Liver (tissue), 9 donors: ENCODE results near the gene ZNF689. TPM values are rescaled to one million over a fixed set of nuclear protein-coding genes. Genes with fewer than 3 reads are reported as not detected.

Source experiments
- DNase-seq: peaks from one replicate; pipeline ENCODE4 v3.0.0-alpha.2; 2017; ENCODE audit warnings: low spot score
- H3K27ac ChIP-seq, 2 donors: one replicate each; pipeline ENCODE4 v1.7.0; 2013; ENCODE audit warnings: inconsistent platforms in 2 of 2, low read length in 2 of 2, control low read depth in 1 of 2, low read depth in 1 of 2, mild to moderate bottlenecking in 1 of 2
- H3K27me3 ChIP-seq, 4 donors: one replicate each; pipeline versions ENCODE4 v1.6.1 to v1.7.0; 2013; ENCODE audit warnings: low read length in 3 of 4, inconsistent platforms in 1 of 4, mild to moderate bottlenecking in 1 of 4, moderate library complexity in 1 of 4; ENCODE audit not compliant: control insufficient read depth in 4 of 4, insufficient read depth in 4 of 4
- H3K36me3 ChIP-seq, 4 donors: one replicate each; pipeline versions ENCODE4 v1.6.1 to v1.7.0; 2013; ENCODE audit warnings: low read length in 3 of 4, mild to moderate bottlenecking in 3 of 4, low read depth in 1 of 4, moderate library complexity in 1 of 4; ENCODE audit not compliant: control insufficient read depth in 4 of 4, insufficient read depth in 3 of 4
- H3K4me1 ChIP-seq, 4 donors: one replicate each; pipeline versions ENCODE4 v1.6.1 to v1.7.0; 2013; ENCODE audit warnings: low read length in 3 of 4, mild to moderate bottlenecking in 3 of 4, moderate library complexity in 1 of 4; ENCODE audit not compliant: control insufficient read depth in 4 of 4, insufficient read depth in 4 of 4
- H3K4me3 ChIP-seq, 3 donors: one replicate each; pipeline versions ENCODE4 v1.6.1 to v1.7.0; 2013; ENCODE audit warnings: low read length in 3 of 3, control low read depth in 1 of 3, low read depth in 1 of 3, mild to moderate bottlenecking in 1 of 3
- H3K9ac ChIP-seq, 2 donors: one replicate each; pipeline ENCODE4 v1.7.0; 2013; ENCODE audit warnings: low read length in 2 of 2, mild to moderate bottlenecking in 2 of 2, moderate library complexity in 2 of 2, control low read depth in 1 of 2, low read depth in 1 of 2
- H3K9me3 ChIP-seq, 4 donors: one replicate each; pipeline versions ENCODE4 v1.6.1 to v1.7.0; 2013; ENCODE audit warnings: low read length in 3 of 4; ENCODE audit not compliant: control insufficient read depth in 4 of 4
- FOXA2 ChIP-seq: IDR thresholded peaks from 2 replicates; pipeline ENCODE4 v1.6.1; 2016; ENCODE audit warnings: antibody characterized with exemption
- HNF4A ChIP-seq, 2 donors: conservative IDR thresholded peaks; 2 replicates each; pipeline ENCODE4 v1.6.1; 2016; ENCODE audit warnings: antibody characterized with exemption in 2 of 2, mild to moderate bottlenecking in 2 of 2
- NR2F2 ChIP-seq: IDR thresholded peaks from 2 replicates; pipeline ENCODE4 v1.6.1; 2016; ENCODE audit warnings: antibody characterized with exemption
- RAD21 ChIP-seq, 2 donors: IDR thresholded peaks; 2 replicates each; pipeline ENCODE4 v1.6.1; 2016; ENCODE audit warnings: antibody characterized with exemption in 2 of 2, mild to moderate bottlenecking in 2 of 2
- RXRA ChIP-seq, 2 donors: IDR thresholded peaks; 2 replicates each; pipeline ENCODE4 v1.6.1; 2017 to 2018; ENCODE audit warnings: antibody characterized with exemption in 2 of 2, mild to moderate bottlenecking in 1 of 2
- TAF1 ChIP-seq: conservative IDR thresholded peaks from 2 replicates; pipeline ENCODE4 v1.6.1; 2016; ENCODE audit warnings: antibody characterized with exemption, mild to moderate bottlenecking
- WGBS: extraction: QIAGEN DNeasy Blood & Tissue Kit; methylation state at CpG from one replicate; pipeline ENCODE4 v1.1.7; 2013; 5-methylcytosine and 5-hydroxymethylcytosine counted together
- polyA plus RNA-seq, 2 donors: library from polyadenylated mRNA; stranded (reverse) in 1 of 2; unstranded in 1 of 2; fragments of 200-250 nt in 1 of 2; fragments of >200 nt in 1 of 2; fragmentation: Nextera tagmentation in 1 of 2; extraction: Ambion mirVana in 1 of 2; gene quantifications; one replicate each; pipeline versions ENCODE4 v1.2.1 to v1.2.3, GENCODE V29; 2013 to 2015
- total RNA-seq, 2 donors: library from RNA; depleted of rRNA; stranded (reverse); fragments of >200 nt; gene quantifications; one replicate each; pipeline ENCODE4 v1.2.3, GENCODE V29; 2014
- TF ChIP-seq, protein P1 (sequence below): fragments of 150-350 bp; IDR thresholded peaks from 2 replicates; pipeline ENCODE4 v1.5.1; 2017; ENCODE audit warnings: improper control_type of control experiment, low read depth, low read length; ENCODE audit not compliant: missing input control
- TF ChIP-seq, protein P2 (sequence below): IDR thresholded peaks from 2 replicates; pipeline ENCODE4 v1.6.1; 2016; ENCODE audit warnings: antibody characterized with exemption, mild to moderate bottlenecking
- TF ChIP-seq, protein P3 (sequence below): IDR thresholded peaks from 2 replicates; pipeline ENCODE4 v1.6.1; 2016; ENCODE audit warnings: antibody characterized with exemption
- TF ChIP-seq, protein P4 (sequence below): IDR thresholded peaks from 2 replicates; pipeline ENCODE4 v1.6.1; 2016; ENCODE audit warnings: antibody characterized with exemption
- donor health status: healthy.
- donor health status: healthy.
- donor health status: healthy.
- donor health status: healthy.
- donor health status: healthy.

ZNF689 gene
- total and polyA plus RNA-seq, 4 donors, result 2.6 to 5.8 (median 4.3) TPM

DNA sequence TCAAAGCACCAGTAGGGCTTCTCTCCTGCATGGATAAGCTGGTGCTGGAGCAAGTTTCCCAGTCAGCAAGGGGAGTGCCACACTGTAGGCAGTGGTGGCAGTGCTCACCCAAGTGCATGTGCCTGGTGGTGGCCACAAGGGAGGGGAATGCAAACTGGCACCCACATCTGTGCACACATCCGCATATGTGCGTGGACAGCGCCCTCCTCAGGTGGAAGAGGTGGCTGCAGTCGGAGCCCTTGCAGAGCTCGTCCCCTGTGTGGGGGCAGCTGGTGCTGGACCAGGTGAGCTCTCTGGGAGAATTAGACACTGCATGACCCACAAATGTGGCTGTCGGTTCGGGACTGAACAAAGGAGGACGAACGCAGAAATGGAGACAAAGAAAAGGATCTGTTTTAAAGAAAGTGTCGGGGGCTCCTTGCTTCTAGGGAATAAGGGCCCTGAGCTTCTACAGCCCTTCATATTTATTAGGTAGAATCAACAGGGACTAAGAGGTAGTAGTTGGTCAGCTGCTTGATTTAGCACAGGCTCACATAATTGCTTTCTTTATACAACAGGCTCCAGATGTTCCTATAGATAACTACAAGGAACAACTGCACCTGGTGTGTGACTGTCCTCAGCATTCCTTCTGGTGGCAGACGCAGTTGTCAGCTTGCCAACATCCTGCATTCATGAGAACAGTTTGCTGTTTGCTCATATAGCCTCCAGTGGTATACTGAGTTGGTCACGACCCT lies 5.3 kb upstream of the ZNF689 start:
- Histone ChIP-seq H3K9ac (no peak overlapping the region), H3K4me1 (peaks cover 0 to 6% (median 3%) of the 10 kb centered on the region in 4 donors), H3K9me3 (no peaks in the 10 kb centered on the region), H3K27me3 (no peaks in the 10 kb centered on the region), H3K4me3 (no peak overlapping the region), H3K36me3 (no peaks in the 10 kb centered on the region), H3K27ac (no peak overlapping the region)
- TF ChIP-seq, protein P1, sequence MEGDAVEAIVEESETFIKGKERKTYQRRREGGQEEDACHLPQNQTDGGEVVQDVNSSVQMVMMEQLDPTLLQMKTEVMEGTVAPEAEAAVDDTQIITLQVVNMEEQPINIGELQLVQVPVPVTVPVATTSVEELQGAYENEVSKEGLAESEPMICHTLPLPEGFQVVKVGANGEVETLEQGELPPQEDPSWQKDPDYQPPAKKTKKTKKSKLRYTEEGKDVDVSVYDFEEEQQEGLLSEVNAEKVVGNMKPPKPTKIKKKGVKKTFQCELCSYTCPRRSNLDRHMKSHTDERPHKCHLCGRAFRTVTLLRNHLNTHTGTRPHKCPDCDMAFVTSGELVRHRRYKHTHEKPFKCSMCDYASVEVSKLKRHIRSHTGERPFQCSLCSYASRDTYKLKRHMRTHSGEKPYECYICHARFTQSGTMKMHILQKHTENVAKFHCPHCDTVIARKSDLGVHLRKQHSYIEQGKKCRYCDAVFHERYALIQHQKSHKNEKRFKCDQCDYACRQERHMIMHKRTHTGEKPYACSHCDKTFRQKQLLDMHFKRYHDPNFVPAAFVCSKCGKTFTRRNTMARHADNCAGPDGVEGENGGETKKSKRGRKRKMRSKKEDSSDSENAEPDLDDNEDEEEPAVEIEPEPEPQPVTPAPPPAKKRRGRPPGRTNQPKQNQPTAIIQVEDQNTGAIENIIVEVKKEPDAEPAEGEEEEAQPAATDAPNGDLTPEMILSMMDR, result peak; percentile 54
- TF ChIP-seq, protein P2, sequence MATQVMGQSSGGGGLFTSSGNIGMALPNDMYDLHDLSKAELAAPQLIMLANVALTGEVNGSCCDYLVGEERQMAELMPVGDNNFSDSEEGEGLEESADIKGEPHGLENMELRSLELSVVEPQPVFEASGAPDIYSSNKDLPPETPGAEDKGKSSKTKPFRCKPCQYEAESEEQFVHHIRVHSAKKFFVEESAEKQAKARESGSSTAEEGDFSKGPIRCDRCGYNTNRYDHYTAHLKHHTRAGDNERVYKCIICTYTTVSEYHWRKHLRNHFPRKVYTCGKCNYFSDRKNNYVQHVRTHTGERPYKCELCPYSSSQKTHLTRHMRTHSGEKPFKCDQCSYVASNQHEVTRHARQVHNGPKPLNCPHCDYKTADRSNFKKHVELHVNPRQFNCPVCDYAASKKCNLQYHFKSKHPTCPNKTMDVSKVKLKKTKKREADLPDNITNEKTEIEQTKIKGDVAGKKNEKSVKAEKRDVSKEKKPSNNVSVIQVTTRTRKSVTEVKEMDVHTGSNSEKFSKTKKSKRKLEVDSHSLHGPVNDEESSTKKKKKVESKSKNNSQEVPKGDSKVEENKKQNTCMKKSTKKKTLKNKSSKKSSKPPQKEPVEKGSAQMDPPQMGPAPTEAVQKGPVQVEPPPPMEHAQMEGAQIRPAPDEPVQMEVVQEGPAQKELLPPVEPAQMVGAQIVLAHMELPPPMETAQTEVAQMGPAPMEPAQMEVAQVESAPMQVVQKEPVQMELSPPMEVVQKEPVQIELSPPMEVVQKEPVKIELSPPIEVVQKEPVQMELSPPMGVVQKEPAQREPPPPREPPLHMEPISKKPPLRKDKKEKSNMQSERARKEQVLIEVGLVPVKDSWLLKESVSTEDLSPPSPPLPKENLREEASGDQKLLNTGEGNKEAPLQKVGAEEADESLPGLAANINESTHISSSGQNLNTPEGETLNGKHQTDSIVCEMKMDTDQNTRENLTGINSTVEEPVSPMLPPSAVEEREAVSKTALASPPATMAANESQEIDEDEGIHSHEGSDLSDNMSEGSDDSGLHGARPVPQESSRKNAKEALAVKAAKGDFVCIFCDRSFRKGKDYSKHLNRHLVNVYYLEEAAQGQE, result no peak
- TF ChIP-seq RAD21 (IDR thresholded peaks at IDR 0.05) (peak; percentile 54 to 78), NR2F2 (no peak), RXRA (IDR thresholded peaks at IDR 0.05) (no peak), HNF4A (conservative IDR thresholded peaks at IDR 0.05) (no peak)
- TF ChIP-seq, protein P3, sequence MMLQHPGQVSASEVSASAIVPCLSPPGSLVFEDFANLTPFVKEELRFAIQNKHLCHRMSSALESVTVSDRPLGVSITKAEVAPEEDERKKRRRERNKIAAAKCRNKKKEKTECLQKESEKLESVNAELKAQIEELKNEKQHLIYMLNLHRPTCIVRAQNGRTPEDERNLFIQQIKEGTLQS, result no peak
- peak; percentile 64 for DNase-seq
- 59% methylated on average over 12 of the region's 12 CpGs for WGBS

DNA sequence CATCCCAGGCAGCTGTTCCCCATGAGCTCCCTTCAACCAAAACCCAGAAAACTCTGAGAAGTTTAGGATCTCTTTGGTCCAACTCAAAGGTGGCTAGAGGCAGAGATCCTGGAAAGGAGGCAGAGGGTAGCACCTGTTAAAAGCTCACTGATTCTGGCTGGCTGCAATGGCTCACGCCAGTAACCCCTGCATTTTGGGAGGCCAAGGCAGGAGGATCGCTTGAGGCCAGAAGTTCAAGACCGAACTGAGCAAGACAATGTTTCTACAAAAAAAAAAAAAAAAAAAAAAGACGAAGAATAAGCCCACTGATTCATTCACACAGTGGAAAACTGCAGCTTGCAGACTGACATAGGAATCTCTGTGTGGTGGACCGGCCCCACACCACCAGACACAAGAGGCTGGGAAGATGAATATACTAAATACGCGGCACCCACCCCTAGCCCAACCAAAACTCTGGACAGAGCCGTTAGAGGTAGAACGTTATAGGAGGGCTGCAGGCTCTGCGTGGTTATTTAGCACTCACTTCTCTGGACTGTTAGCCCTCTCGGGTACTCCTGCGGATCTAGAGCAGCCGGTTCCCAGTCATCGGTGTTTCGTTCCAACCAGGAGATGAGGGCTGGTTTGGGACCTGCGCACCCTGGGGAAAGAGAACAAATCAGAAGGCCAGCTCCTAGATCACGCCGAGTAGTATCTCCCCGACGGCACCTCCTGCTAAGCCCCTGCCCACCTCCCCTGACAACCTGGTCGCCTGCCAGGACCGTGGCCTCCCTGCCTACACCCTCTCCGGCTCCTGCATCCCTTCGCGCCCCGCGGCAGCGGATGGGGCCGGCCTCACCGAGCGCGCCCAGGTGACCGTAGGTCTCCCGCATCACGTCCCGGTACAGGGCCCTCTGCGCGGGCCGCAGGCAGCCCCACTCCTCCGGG lies 925 bp downstream of the ZNF689 start:
- Histone ChIP-seq H3K27me3 (no peaks in the 10 kb centered on the region), H3K36me3 (peaks cover 0 to 8% (median 2%) of the 10 kb centered on the region in 4 donors), H3K9ac (peak overlapping the region; percentile 92 to 97), H3K27ac (peak overlapping the region; percentile 96 to 97), H3K4me3 (peak overlapping the region; percentile 80 to 91 (median 81)), H3K9me3 (no peaks in the 10 kb centered on the region), H3K4me1 (peaks cover 14 to 38% (median 25%) of the 10 kb centered on the region in 4 donors)
- TF ChIP-seq TAF1 (no peak), FOXA2 (no peak)
- TF ChIP-seq, protein P4, sequence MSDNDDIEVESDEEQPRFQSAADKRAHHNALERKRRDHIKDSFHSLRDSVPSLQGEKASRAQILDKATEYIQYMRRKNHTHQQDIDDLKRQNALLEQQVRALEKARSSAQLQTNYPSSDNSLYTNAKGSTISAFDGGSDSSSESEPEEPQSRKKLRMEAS, result no peak
- TF ChIP-seq, protein P1, result peak; percentile 3
- no peak for DNase-seq
- WGBS, result 14% methylated on average over 40 of the region's 40 CpGs
